HG02798 (cell line): Measurements from ENCODE around the gene CDKN2AIP.

Experiments used
- ATAC-seq: cut with Tn5 transposase; IDR thresholded peaks from one replicate; pipeline ENCODE4 v1.9.1; 2021; ENCODE audit warnings: mild to moderate bottlenecking; ENCODE audit not compliant: unreplicated experiment, poor library complexity

Gene CDKN2AIP

GRCh38 chr4:183444214-183445096 lies at the start of gene CDKN2AIP:
CDKN2AIP (plus strand) TSS chr4:183444636; CDS start chr4:183444798, 162 bp downstream.
- ATAC-seq: peak; percentile 89

- ATAC-seq: no peak
Observed at GRCh38 chr4:183395395-183395794, 49.0 kb upstream of the CDKN2AIP start.

DNA sequence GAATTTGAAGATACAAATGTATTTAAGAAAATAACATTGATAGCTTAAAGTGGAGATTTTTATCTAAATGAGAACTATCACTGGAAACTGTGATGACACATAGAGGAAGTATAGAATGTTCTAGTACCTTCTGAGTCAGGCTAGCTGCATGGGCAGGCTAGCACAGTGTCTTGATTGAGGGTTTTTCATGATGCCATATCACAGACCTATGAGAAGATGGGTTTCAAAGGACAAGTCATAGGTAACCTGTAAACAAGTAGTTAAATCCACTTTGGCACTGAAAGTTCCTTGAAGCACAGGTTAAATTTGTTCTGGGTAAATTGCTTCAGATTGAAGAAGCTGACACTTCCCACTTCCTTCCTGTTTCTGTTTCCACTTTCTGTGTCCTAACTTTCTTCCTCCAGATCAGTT lies 48.2 kb upstream of the CDKN2AIP start:
- no peak for ATAC-seq

- ATAC-seq: no peak
Observed at GRCh38 chr4:183397741-183398297, 46.6 kb upstream of the CDKN2AIP start.

GRCh38 chr4:183398298-183399125 lies 45.9 kb upstream of the CDKN2AIP start:
- ATAC-seq: peak; percentile 94

DNA sequence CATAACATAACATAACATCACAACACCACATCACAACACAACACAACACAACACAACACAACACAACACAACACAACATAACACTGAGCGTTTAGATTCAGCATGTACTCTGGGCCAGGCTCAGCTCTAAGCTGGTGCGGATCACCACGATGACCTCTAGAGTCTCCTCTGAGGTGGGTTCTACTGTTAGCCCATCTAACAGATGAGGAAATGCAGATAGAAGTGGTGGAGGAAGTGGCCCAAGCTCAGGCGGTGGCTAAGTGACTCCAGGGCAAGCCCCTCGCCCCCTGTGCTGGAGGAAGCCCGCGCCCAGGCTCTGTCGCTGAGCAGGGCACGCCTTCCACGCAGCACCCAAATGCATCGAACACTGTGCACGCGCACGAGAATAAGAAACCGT lies 45.3 kb upstream of the CDKN2AIP start:
- peak; percentile 1 for ATAC-seq

DNA sequence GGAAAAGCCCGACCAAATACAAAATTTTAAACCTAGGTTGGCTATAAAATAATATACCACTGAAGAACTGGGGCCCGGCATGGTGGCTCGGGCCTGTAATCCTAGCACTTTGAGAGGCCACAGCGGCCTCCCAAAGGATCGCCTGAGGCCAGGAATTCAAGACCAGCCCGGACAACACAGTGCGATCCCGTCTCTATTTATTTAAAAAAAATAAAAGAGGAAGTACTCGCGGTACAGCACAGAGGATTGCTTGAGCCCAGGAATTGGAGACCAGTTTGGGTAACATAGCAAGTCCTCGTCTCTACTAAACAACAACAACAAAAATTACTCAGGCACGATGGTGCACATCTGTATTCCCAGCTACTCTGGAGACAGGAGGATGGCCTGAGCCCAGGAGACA lies 44.8 kb upstream of the CDKN2AIP start:
- no peak for ATAC-seq

GRCh38 chr4:183400035-183400434 lies 44.4 kb upstream of the CDKN2AIP start:
- ATAC-seq: no peak

DNA sequence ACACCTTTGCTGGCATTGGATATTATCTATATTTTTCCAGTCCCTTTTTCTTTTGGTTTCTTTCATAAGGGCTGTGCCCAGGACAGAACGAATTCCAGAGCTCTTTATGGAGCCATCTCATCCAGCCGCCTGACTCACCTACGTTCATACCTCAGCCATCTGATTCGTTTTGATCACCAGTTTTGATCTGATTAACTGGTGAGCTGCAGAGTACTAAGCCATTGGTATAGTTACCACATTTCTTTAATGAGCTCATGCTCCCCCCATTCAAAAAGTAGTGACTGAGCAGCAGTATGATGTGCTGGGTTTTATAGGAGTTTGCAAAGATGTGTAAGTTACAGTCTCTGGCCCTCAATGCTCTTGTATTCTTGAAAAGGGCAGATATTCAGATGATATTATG lies 43.0 kb upstream of the CDKN2AIP start:
- ATAC-seq: no peak

DNA sequence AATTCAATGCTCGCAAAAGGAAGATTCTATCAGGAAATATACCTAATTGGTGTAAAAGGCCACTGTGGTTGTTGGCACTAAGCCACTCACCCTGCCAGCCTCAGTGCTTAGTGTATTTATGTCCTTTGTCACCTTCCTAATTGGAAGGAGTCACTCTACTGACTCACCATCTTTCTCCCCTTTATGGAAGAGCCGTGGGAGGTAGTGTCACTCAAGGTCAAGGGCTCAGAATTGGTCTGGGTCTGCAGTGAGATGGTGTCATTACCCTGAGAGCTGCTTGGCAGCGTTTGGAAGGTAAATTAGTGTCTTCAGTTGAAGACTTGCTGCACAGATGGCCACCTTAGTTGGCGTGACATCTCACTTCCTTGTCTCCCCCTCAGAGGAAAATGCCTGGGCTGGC lies 41.7 kb upstream of the CDKN2AIP start:
- no peak for ATAC-seq

DNA sequence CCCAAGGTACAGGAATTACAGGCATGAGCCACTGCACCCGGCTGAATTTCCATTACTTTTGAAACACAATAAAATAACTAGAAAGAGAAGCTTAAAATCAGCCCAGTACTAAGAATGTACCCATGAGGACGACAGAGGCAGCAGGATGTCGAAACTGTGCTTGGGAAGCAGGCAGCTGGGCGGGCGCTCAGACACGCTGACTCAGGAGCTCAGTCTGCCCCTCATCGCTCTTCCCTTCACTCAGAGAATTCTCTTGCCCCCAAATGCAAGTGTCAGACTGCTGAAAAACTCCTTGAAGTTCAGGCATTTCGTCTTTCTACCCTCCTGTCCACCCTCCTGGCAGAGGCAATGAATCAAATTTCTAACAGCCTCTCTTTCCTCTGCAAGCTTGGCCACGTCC lies 41.0 kb upstream of the CDKN2AIP start:
- ATAC-seq: no peak

GRCh38 chr4:183403961-183404360 lies 40.5 kb upstream of the CDKN2AIP start:
- ATAC-seq: no peak

DNA sequence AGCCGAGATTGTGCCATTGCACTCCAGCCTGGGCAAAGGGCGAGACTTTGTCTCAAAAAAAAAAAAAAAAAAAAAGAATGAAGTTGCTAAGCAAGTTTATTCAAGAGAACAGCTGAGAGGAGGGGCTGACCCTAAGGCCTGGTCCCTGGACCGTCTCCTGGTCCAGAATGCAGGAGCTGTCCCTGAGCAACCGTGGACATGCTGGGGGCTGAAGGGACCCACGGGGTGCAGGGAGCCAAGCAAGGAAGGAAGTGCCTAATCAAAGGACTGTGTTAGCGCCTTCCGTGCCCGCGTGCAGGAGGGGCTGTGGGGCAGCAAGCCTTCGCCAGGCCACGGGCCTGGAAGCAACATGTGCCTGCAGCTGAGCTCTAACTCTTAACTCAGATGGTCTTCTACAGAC lies 39.1 kb upstream of the CDKN2AIP start:
- ATAC-seq: no peak

GRCh38 chr4:183407128-183407585 lies 37.3 kb upstream of the CDKN2AIP start:
- ATAC-seq: peak; percentile 98

DNA sequence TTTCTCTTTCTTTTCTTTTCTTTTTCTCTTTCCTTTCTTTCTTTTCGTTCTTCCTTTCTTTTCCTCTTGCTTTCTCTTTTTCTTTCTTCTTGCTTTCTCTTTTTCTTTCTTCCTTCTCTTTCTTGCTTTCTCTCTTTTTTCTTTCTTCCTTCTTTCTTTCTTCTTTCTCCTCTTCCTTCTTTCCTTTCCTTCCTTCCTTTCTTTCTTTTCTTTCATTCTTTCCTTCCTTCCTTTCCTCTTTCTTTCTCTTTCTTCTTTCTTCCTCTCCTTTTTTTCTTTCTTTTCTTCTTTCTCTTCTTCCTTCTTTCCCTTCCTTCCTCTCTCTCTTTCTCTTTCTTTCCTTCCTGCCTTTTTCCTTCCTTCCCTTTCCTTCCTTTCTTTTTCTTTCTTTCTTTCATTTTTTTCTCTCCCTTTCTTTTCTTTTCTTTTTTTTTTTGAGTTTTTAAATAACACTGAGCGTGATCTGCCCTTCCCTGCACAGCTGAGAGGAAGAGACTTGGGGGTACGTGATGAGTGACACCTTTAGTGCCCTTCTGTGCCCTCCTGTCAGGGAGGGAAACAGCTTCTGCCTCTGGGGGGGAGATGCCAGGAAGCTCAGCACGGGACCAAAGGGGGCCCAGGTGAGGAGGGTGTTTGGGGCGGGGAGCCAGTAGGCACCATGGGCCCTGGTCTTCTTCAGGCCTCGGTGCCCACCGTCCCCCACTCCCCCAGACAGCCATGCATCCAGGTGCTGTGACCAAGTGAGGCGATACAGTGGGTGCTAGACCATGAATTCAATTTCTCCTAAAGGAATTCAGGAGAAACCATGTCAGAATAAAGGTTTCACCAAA lies 36.6 kb upstream of the CDKN2AIP start:
- ATAC-seq: no peak

DNA sequence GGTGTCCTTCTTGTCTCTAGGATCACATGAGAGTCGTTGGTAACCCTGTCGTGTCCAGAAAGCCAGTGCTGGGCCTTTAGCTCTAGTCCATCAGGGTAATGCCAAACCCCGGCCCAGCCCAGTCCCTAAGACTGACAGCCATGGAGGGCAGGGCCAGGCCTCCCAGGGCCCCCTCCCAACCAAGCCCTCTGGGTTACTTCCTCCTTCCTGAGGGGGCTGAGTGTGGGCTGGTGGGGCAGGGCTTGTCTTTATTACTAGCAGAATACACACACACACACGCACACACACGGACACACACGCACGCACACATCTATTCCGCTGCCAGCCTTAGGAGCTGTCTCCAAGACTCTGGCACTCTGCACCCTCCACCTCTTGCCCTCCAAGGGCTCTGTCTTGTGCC lies 35.6 kb upstream of the CDKN2AIP start:
- no peak for ATAC-seq

DNA sequence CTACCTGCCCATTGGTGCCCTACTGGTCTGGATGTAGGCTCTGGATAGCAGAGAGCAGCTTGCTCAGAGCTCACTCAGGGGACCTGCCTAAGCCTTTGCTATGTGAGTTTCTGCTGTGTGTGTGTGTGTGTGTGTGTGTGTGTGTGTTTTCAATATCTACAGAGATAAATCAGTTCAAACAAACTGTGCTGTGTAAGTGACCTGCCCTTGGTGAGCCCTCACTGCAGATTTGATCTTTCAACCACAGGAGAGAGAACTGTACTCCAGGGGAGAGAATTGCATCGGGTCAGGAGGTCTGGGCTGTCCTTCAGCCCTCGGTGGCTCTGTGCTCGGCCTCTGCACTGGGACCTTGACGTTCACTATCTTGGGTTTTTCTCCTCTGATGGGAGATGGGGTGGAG lies 35.0 kb upstream of the CDKN2AIP start:
- ATAC-seq: no peak

- no peak for ATAC-seq
Observed at GRCh38 chr4:183409934-183410333, 34.5 kb upstream of the CDKN2AIP start.

GRCh38 chr4:183411291-183411861 lies 33.1 kb upstream of the CDKN2AIP start:
- ATAC-seq: peak; percentile 36

GRCh38 chr4:183412821-183413220 lies 31.6 kb upstream of the CDKN2AIP start:
- ATAC-seq: no peak
